Glutamatergic neuron (in vitro differentiated cells): ENCODE results near the gene CARM1. TPM values are rescaled to one million over a fixed set of nuclear protein-coding genes. Genes with fewer than 3 reads are reported as not detected.

Source experiments
- DNase-seq: peaks from one replicate; pipeline ENCODE4 v3.0.0; 2022
- H3K27ac Mint-ChIP-seq: one replicate; pipeline ENCODE4 v1.8.0; 2020; ENCODE audit warnings: mild to moderate bottlenecking, mixed read lengths, inconsistent platforms; ENCODE audit not compliant: unreplicated experiment
- H3K27me3 Mint-ChIP-seq: one replicate; pipeline ENCODE4 v1.8.0; 2020; ENCODE audit warnings: mild to moderate bottlenecking, moderate library complexity, mixed read lengths, inconsistent platforms; ENCODE audit not compliant: unreplicated experiment
- H3K36me3 Mint-ChIP-seq: one replicate; pipeline ENCODE4 v1.8.0; 2020; ENCODE audit warnings: mild to moderate bottlenecking, mixed read lengths, inconsistent platforms; ENCODE audit not compliant: unreplicated experiment
- H3K4me1 Mint-ChIP-seq: one replicate; pipeline ENCODE4 v1.8.0; 2020; ENCODE audit warnings: mild to moderate bottlenecking, low read depth, mixed read lengths, inconsistent platforms; ENCODE audit not compliant: unreplicated experiment
- H3K4me3 Mint-ChIP-seq: one replicate; pipeline ENCODE4 v1.8.0; 2020; ENCODE audit warnings: mild to moderate bottlenecking, mixed read lengths, inconsistent platforms; ENCODE audit not compliant: unreplicated experiment
- H3K9me3 Mint-ChIP-seq: one replicate; pipeline ENCODE4 v1.8.0; 2020; ENCODE audit warnings: mild to moderate bottlenecking, moderate library complexity, mixed read lengths, inconsistent platforms; ENCODE audit not compliant: unreplicated experiment
- CTCF ChIP-seq: fragments of 200-600 bp; sonication (generic); IDR thresholded peaks from one replicate; pipeline ENCODE4 v1.5.0; 2021; ENCODE audit not compliant: partially characterized antibody, unreplicated experiment
- total RNA-seq: library from RNA; stranded (reverse); fragmentation: NEBNext Ultra II Directional; extraction: Animal tissue kit (Norgen Biotek cat#: 25700); gene quantifications from one replicate; pipeline ENCODE4 v1.2.1, GENCODE V29; 2021; ENCODE audit not compliant: unreplicated experiment

Gene CARM1
- total RNA-seq, 1 donor from 2014 or later = 133 TPM

GRCh38 chr19:10960314-10961072 is 89.1 kb downstream of the CARM1 start, which contains the start of gene SMARCA4:
TSS of gene SMARCA4 (plus strand) at chr19:10961030. CDS start at chr19:10984152, 23,122 bp downstream.
- Mint-ChIP-seq H3K27ac (peak within 1 kb of the TSS; percentile 98), H3K27me3 (peaks cover 15% of the 10 kb centered on the region), H3K36me3 (no peaks in the 10 kb centered on the region), H3K4me3 (peak within 1 kb of the TSS; percentile 99), H3K9me3 (peaks cover 13% of the 10 kb centered on the region), H3K4me1 (peaks cover 14% of the 10 kb centered on the region)
- TF ChIP-seq CTCF = no peak
- DNase-seq = peak; percentile 99

- Mint-ChIP-seq H3K27ac (peak overlapping the region; percentile 98), H3K4me1 (peaks cover 17% of the 10 kb centered on the region), H3K27me3 (peaks cover 15% of the 10 kb centered on the region), H3K4me3 (peak overlapping the region; percentile 99), H3K9me3 (peaks cover 13% of the 10 kb centered on the region), H3K36me3 (no peaks in the 10 kb centered on the region)
- DNase-seq = no peak
- TF ChIP-seq CTCF = no peak
Observed at GRCh38 chr19:10961073-10961860, 89.9 kb downstream of the CARM1 start.

- DNase-seq = no peak
- H3K4me1 Mint-ChIP-seq = peaks cover 20% of the 10 kb centered on the region
- no peaks in the 10 kb centered on the region for H3K36me3 Mint-ChIP-seq
- H3K27ac Mint-ChIP-seq = peak overlapping the region; percentile 98
- peaks cover 13% of the 10 kb centered on the region for H3K9me3 Mint-ChIP-seq
- TF ChIP-seq CTCF = no peak
- peaks cover 15% of the 10 kb centered on the region for H3K27me3 Mint-ChIP-seq
- peak overlapping the region; percentile 99 for H3K4me3 Mint-ChIP-seq
Observed at GRCh38 chr19:10962863-10963262, 91.5 kb downstream of the CARM1 start.

- H3K4me3 Mint-ChIP-seq = peak overlapping the region; percentile 56
Observed at GRCh38 chr19:10963865-10964264, 92.5 kb downstream of the CARM1 start.

More at GRCh38 chr19:10963865-10964264, 92.5 kb downstream of the CARM1 start:
- Mint-ChIP-seq H3K4me1 (peaks cover 27% of the 10 kb centered on the region), H3K36me3 (no peaks in the 10 kb centered on the region), H3K27ac (peak overlapping the region; percentile 45), H3K9me3 (peaks cover 15% of the 10 kb centered on the region), H3K27me3 (peaks cover 19% of the 10 kb centered on the region)
- no peak for DNase-seq
- no peak for TF ChIP-seq CTCF
